Activated CD4-positive, alpha-beta T cell treated with anti-CD3 and anti-CD28 coated beads, Interleukin-2, amount 10 ng/mL, durations not matched to agents 24 days and 14 days (primary cell): Measurements from ENCODE around the gene TOMM22. TPM values are rescaled to one million over a fixed set of nuclear protein-coding genes. Genes with fewer than 3 reads are reported as not detected.

Experiments
- DNase-seq: peaks from one replicate; pipeline ENCODE4 v3.0.0; 2022
- H3K27ac Mint-ChIP-seq: one replicate; pipeline ENCODE4 v1.8.0; 2022; ENCODE audit warnings: mild to moderate bottlenecking, mixed read lengths
- H3K27me3 Mint-ChIP-seq: one replicate; pipeline ENCODE4 v1.8.0; 2022; ENCODE audit warnings: mixed read lengths
- H3K36me3 Mint-ChIP-seq: one replicate; pipeline ENCODE4 v1.8.0; 2022; ENCODE audit warnings: low read depth, mild to moderate bottlenecking, mixed read lengths
- H3K4me1 Mint-ChIP-seq: one replicate; pipeline ENCODE4 v1.8.0; 2021; ENCODE audit warnings: mixed read lengths
- H3K4me3 Mint-ChIP-seq: one replicate; pipeline ENCODE4 v1.8.0; 2022; ENCODE audit warnings: mild to moderate bottlenecking, moderate library complexity, mixed read lengths
- H3K9me3 Mint-ChIP-seq: one replicate; pipeline ENCODE4 v1.8.0; 2021; ENCODE audit warnings: mixed read lengths
- intact Hi-C: fragments of 100-400 bp; cut with micrococcal nuclease; formaldehyde crosslinking; loops from one replicate; pipeline ENCODE4 v1.15.1; 2023
- total RNA-seq: library from RNA; stranded (reverse); gene quantifications from 2 replicates; pipeline ENCODE4 v1.2.3, GENCODE V29; 2022

The TOMM22 gene
- total RNA-seq, 1 donor from 2014 or later = 169 TPM

DNA sequence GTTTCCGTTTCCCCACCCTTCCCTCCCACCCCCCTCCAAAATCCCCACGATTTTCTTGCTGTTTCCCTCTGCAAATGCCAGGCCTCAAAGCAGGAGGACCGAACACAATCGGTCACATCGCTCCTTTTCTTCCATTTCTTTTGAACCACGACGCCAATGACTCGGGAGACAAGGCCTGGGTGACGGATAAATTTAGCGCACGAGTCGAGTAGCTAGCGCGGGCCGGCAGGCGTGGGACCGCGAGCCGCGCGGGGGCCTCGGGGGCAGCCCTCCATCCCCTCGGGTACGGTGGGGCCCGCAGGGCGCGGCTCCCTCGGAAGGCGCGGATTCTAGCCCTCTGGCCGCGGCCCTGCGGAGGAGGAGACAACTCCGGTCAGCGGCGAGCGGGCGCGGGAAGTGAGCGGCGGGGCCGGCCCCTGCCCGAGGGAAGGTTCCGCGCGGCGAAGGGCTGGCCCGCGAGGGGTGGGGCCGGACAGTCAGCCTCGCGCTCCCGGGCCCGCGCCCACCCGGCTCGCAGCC is 18.6 kb downstream of the TOMM22 start:
- H3K4me1 Mint-ChIP-seq = peaks cover 53% of the 10 kb centered on the region
- peaks cover 2% of the 10 kb centered on the region for H3K27me3 Mint-ChIP-seq
- H3K9me3 Mint-ChIP-seq = no peaks in the 10 kb centered on the region
- peaks cover 37% of the 10 kb centered on the region for H3K36me3 Mint-ChIP-seq
- peak overlapping the region; percentile 98 for H3K4me3 Mint-ChIP-seq
- no peak for DNase-seq
- intact Hi-C loops = loop anchor here (10.0 kb wide), 1 partner anchor 414 kb away; no protein-coding TSS in a partner anchor
- H3K27ac Mint-ChIP-seq = peak overlapping the region; percentile 100

DNA sequence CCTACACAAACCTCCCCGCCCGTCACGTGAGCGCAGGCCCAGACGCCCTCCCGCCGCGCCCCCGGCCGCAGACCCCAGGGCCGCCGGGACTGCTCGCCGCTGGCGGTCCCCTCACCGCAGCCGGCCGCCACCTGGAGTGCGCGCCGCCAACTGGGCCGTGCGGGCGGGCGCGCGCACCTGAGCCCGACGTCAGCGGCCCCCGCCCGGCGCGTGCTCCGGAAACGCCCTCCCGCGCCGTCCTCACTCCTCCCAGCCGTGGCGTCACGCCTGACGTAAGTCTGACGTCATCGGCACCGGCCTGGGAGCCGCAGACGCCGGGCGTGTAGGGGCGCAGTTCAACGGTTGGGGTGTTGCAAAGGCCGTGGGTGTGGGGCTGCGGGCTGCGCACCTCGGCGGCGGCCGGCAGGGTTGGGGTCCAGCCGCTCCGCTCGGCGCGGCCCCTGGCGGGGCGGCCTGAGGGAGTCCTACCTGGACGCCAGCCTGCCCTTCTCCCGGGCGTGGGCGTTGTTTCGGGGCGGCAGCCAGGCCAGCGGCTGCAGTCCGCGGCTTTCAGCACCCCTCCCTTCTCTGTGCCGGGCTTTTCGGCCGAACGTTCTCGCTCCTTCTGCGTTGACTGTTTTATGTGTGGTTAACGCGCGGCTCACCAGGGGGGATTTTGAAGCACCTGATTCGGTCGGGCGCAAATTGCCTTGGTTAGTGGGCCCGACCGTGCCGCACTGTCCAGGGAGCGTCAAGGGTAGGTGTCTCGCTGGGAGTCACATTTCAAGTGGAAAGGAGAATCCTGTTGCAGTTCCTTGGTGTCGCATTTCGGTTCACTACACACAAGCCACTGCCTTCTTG is 19.3 kb downstream of the TOMM22 start, which contains the start of gene JOSD1:
JOSD1 (minus strand) TSS at position 155 of the 840 bp plus-strand sequence. CDS start 956 bp downstream, outside the sequence.
- H3K36me3 Mint-ChIP-seq = peaks cover 40% of the 10 kb centered on the region
- H3K4me1 Mint-ChIP-seq = peaks cover 57% of the 10 kb centered on the region
- peaks cover 4% of the 10 kb centered on the region for H3K27me3 Mint-ChIP-seq
- peak within 1 kb of the TSS; percentile 98 for H3K4me3 Mint-ChIP-seq
- peak within 1 kb of the TSS; percentile 100 for H3K27ac Mint-ChIP-seq
- H3K9me3 Mint-ChIP-seq = no peaks in the 10 kb centered on the region
- intact Hi-C loops = loop anchor here (10.0 kb wide), 1 partner anchor 414 kb away; no protein-coding TSS in a partner anchor
- peak; percentile 100 for DNase-seq

DNA sequence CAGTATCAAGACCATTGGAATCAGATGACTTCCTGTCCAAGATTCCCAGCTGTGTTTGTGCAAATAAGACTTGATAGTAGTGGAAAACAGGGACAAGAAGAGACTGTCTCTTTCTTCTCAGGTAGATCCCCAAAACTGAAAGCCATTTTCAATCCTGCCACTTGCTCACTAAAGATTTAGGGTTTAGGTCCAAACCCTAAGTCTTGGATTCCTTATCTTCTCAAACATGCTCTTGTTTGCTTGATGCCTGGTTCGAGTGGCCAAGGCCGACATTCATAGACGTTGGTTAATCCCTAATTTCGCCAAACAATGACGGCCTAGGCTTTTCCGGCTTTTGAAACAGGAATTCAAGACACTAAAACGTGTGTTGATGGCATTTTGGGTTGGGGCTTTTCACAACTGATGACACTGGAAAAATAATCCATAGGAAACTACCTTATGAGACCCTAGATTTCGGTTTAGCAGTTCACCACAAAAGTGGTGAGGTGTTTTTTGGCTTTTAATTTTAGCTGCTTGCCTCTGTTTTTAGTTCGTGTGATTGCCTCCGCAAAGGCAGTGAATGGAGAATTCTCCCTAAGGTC is 23.0 kb downstream of the TOMM22 start:
- Mint-ChIP-seq H3K4me3 (peak overlapping the region; percentile 81), H3K27me3 (peaks cover 4% of the 10 kb centered on the region), H3K9me3 (no peaks in the 10 kb centered on the region), H3K36me3 (peaks cover 35% of the 10 kb centered on the region), H3K4me1 (peaks cover 53% of the 10 kb centered on the region), H3K27ac (peak overlapping the region; percentile 98)
- DNase-seq = no peak
- intact Hi-C loops = loop anchor here (1.0 to 10.0 kb wide), 3 partner anchors 50 to 410 kb away; partner anchors contain the start of gene DDX17

DNA sequence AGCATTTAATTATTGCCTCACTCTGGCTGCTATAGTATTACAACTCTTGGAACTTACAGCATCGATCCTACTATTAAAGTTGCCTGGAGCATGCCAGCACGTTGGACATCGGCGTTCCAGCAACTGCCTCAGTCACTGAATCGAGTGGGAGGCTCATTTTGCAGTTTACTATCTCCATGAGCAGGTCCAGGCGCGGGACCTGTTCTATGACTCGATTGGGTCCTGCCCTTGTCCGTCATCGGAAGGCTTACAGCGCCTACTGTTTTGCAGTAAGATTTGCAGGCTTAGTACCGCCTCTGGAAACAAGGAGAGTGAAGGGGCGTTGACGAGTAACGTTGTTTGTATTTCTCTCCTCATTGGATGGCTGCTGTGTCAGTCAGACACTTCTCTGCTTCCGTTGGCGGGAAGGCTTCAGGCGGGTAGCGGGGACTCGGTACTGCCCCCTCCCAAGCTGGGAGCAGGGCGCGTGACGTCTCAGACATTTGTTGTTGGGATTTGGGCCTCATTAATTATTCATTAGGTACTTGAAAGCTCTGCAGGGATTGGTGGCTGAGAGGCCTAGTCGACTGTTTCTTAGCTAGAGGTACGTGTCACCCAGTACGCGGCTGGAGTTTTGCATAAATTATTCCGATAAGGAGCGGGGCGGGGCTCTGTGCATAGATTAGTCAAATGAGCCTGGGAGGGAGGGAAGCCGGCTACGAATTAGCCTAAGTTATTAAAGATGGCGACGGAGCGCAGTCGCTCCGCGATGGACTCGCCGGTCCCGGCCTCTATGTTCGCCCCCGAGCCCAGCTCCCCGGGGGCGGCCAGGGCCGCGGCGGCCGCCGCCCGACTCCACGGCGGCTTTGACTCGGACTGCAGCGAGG is 23.7 kb downstream of the TOMM22 start, which contains the start of gene GTPBP1:
GTPBP1 (plus strand) TSS at position 710 of the 866 bp plus-strand sequence; CDS start at position 722, 12 bp downstream.
- Mint-ChIP-seq H3K36me3 (peaks cover 35% of the 10 kb centered on the region), H3K4me3 (peak within 1 kb of the TSS; percentile 81), H3K27ac (peak within 1 kb of the TSS; percentile 98), H3K4me1 (peaks cover 54% of the 10 kb centered on the region), H3K27me3 (peaks cover 4% of the 10 kb centered on the region), H3K9me3 (no peaks in the 10 kb centered on the region)
- DNase-seq = peak; percentile 99
- intact Hi-C loops = loop anchor here (1.0 to 10.0 kb wide), 3 partner anchors 49 to 409 kb away; partner anchors contain the start of gene DDX17

DNA sequence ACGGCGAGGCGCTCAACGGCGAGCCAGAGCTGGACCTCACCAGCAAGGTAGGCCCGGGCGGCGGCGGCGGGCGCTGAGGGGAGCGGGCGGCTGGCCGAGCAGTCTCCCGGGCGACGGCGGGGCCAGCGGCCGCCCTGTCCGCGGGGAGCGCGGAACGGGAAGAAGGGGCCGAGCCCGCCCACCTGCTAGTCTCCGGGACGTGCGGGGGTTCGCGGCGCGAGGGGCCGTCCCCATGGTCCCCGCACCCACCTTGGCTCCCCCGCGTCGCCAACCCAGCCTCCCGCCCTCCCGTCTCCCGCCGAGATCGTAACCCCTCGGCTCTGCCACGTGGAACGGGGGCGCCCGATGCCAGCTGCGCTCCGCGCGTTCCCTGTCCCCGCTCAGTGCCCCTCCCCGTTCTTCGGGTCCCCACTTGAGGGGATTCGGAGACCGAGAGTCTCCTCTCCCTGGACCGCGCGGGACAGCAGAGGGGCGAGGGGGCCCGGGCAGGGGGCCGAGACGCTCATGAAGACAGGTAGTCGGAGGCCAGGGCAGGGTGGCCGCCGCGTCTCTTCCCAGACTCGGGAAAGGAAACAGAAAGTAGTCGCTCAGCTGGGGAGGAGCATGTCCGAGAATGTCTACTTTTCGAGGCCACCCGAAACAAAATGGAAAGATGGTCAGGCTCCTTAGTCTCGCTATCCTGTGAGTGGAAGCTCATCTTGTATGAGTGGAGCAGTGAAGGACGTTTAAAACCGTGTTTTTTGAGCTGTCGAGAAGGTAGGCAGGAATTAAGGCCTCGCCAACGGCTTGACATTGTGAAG is 24.5 kb downstream of the TOMM22 start:
- intact Hi-C loops = loop anchor here (5.0 to 10.0 kb wide), 2 partner anchors 199 to 408 kb away; partner anchors contain the start of gene DDX17
- Mint-ChIP-seq H3K36me3 (peaks cover 38% of the 10 kb centered on the region), H3K27ac (peak overlapping the region; percentile 91), H3K9me3 (no peaks in the 10 kb centered on the region), H3K27me3 (peaks cover 3% of the 10 kb centered on the region), H3K4me3 (peak overlapping the region; percentile 81), H3K4me1 (peaks cover 58% of the 10 kb centered on the region)
- DNase-seq = peak; percentile 87

DNA sequence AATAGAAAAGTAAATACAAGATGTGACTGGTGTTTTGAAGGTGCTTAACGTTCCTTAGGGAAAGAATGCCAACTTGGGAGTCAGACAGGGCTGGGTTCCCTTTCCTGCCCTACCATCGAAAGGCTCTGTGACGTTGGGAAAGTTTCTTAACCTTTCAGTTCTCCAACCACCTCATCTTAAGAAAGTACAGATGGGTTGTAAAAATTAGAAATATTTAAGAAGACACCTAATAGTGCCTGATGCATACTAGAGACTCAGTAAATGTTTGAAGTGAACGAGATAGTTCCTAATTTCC is 25.1 kb downstream of the TOMM22 start:
- intact Hi-C loops = loop anchor here (5.0 to 10.0 kb wide), 2 partner anchors 200 to 408 kb away; partner anchors contain the start of gene DDX17
- Mint-ChIP-seq H3K36me3 (peaks cover 38% of the 10 kb centered on the region), H3K27ac (peak overlapping the region; percentile 91), H3K4me3 (peak overlapping the region; percentile 81), H3K4me1 (peaks cover 55% of the 10 kb centered on the region), H3K9me3 (no peaks in the 10 kb centered on the region), H3K27me3 (peaks cover 3% of the 10 kb centered on the region)
- DNase-seq = no peak

DNA sequence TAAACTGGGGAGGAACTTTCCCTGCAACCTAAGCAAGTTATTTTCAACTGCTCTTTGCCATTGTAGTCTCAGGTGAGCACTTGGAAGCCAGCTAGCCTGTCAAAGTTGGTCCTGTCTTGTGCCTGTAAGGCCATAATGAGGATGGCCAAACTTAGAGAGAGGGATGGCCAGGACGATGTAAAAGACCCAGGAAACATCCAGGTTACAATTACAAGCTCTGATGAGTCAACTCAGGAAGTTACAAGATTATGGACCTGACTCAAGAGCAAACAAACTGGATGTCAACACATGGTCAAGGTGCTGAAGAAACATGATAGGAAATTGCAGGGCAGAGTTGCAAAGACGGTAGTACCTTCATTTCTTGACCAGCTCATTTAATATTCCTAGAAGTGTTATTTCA is 25.6 kb downstream of the TOMM22 start:
- H3K27ac Mint-ChIP-seq = peak overlapping the region; percentile 91
- intact Hi-C loops = loop anchor here (5.0 to 10.0 kb wide), 2 partner anchors 200 to 407 kb away; partner anchors contain the start of gene DDX17
- H3K4me3 Mint-ChIP-seq = peak overlapping the region; percentile 81
- no peaks in the 10 kb centered on the region for H3K9me3 Mint-ChIP-seq
- DNase-seq = peak; percentile 63
- H3K4me1 Mint-ChIP-seq = peaks cover 60% of the 10 kb centered on the region
- H3K36me3 Mint-ChIP-seq = peaks cover 43% of the 10 kb centered on the region
- peaks cover 3% of the 10 kb centered on the region for H3K27me3 Mint-ChIP-seq

DNA sequence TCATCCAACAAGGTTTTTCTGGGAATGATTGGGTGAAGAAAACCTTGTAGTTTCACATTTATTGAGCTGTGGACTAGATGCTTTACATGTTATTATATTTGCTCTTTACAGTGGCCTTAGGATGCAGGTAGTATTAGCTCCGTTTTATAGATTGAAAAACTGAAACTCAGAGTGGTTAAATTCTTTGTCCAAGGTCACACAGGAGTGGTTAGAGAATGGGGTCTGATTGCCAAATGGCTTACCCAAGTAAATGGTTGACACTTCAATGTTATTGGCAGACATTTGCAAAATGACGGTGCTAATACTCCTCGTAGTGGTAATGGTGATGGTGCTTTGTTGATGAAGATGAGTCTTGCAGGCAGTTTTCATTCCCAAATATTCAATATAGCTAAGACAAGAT is 26.2 kb downstream of the TOMM22 start:
- H3K4me3 Mint-ChIP-seq = peak overlapping the region; percentile 81
- no peaks in the 10 kb centered on the region for H3K9me3 Mint-ChIP-seq
- peaks cover 43% of the 10 kb centered on the region for H3K36me3 Mint-ChIP-seq
- peak overlapping the region; percentile 58 for H3K27ac Mint-ChIP-seq
- H3K27me3 Mint-ChIP-seq = peaks cover 3% of the 10 kb centered on the region
- H3K4me1 Mint-ChIP-seq = peaks cover 66% of the 10 kb centered on the region
- intact Hi-C loops = loop anchor here (5.0 to 10.0 kb wide), 2 partner anchors 201 to 407 kb away; partner anchors contain the start of gene DDX17
- no peak for DNase-seq

DNA sequence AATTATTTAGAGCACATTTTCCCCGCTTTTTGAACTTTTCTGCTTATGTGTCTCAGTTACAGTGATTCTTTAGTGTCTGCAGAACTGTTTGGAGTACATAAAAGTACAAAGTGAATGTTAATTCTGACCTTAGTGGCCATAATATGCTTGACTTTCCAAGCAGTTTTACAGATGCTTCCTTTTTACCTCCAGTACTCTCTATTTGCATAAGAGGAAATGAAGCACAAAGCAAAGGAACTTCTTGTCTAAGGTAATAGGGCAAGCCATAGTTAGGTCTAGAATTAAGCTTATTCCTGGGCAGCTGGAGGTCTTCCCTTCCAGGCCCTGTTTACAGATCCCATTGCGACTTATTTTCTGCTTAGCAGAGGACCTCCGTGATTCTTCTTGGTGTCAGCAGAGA is 27.5 kb downstream of the TOMM22 start:
- intact Hi-C loops = loop anchor here (5.0 to 10.0 kb wide), 2 partner anchors 202 to 405 kb away; partner anchors contain the start of gene DDX17
- Mint-ChIP-seq H3K4me1 (peaks cover 72% of the 10 kb centered on the region), H3K9me3 (no peaks in the 10 kb centered on the region), H3K27me3 (peaks cover 3% of the 10 kb centered on the region), H3K27ac (no peak overlapping the region), H3K36me3 (peaks cover 47% of the 10 kb centered on the region), H3K4me3 (peak overlapping the region; percentile 42)
- no peak for DNase-seq

DNA sequence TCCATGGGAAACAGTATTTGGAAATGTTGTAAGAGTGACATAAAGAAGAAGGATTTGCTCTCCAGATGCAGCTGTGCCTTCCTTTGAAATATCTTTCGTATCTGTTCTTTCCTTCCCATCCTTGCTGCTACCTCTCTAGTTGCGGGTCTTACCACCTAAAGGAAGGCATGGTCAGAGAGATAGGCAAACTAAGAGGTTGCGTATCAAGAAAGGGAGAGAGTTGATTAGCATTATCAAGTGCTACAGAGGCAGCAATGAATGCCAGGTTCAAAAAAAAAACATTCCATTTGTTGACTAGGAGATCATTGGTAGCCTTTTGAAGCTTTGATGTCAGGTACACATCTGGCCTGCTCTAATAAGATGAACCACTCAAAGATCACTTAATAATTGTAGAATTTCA is 28.6 kb downstream of the TOMM22 start:
- Mint-ChIP-seq H3K4me3 (no peak overlapping the region), H3K4me1 (peaks cover 71% of the 10 kb centered on the region), H3K27me3 (peaks cover 3% of the 10 kb centered on the region), H3K36me3 (peaks cover 56% of the 10 kb centered on the region), H3K9me3 (no peaks in the 10 kb centered on the region), H3K27ac (no peak overlapping the region)
- intact Hi-C loops = no loop called here
- no peak for DNase-seq

DNA sequence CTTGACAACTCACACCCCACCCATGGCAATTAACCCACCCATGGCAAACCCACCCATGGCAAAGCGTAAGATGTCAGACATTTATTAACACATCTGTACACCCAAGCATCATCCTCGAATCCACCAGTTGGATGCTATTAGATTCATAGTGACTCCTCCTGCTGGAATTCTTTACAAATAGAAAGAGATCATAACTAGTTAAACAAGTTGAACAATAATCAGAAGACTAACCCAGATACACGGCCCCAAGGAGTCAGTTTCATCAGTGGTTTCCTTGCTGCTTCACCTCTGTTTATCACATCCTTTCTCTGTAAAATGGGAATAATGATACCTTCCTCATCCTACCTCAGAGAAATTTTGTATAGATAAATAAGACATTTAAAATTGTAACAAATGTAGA is 29.1 kb downstream of the TOMM22 start:
- no peaks in the 10 kb centered on the region for H3K27me3 Mint-ChIP-seq
- DNase-seq = no peak
- H3K9me3 Mint-ChIP-seq = no peaks in the 10 kb centered on the region
- H3K27ac Mint-ChIP-seq = no peak overlapping the region
- intact Hi-C loops = no loop called here
- H3K36me3 Mint-ChIP-seq = peaks cover 56% of the 10 kb centered on the region
- H3K4me3 Mint-ChIP-seq = no peak overlapping the region
- H3K4me1 Mint-ChIP-seq = peaks cover 69% of the 10 kb centered on the region

DNA sequence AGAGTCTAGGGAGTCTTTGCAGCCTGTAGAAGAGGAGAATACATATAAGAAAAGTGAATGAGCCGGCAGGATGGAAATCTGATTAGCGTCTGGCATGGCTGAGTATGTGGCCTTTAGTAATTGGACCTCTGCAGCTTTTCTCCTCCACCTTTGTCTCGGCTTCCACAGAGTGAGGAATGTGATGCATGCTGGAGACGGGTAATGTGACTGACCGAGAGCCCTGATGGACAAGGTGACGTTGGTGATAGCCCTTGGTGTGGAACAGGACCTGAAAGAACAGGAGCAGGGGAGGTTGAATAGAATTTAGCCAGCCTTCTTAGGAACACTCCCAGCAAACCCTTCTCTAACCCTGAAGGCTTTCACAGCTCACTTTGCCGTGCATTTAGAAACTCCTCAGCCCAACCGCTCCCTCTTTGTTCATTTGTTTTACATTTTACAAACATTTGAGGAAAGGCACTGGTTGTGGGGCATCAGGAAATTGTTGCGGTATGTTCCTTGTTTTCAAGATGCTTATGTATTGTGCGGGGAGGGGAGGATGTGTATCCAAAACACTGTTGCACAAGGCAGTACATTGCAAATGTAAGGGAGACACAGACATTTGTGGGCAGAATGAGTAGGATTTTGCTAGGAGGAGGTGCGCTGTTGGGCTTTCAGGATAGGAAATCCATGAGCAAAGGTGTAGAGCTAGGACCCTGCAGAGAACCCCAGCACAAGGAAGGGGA is 30.9 kb downstream of the TOMM22 start:
- H3K36me3 Mint-ChIP-seq = peaks cover 59% of the 10 kb centered on the region
- intact Hi-C loops = no loop called here

More for the DNA sequence above, 30.9 kb downstream of the TOMM22 start:
- Mint-ChIP-seq H3K27ac (peak overlapping the region; percentile 55), H3K27me3 (no peaks in the 10 kb centered on the region), H3K4me3 (no peak overlapping the region), H3K9me3 (no peaks in the 10 kb centered on the region), H3K4me1 (peaks cover 62% of the 10 kb centered on the region)
- no peak for DNase-seq
